NCI-H510A treated with DMSO at 0.1 percent for 48 hours (cell line): ENCODE data around the gene INPP1.
"Not testable (repeated sequence)": the region's sequence is repeated elsewhere in the genome, so short reads cannot be mapped to it uniquely, and the experiment has no call there.

ENCODE experiments used
- DNase-seq: peaks from one replicate; lab custom pipeline; 2025; lab: John Stamatoyannopoulos, UW

INPP1 gene

GRCh38 chr2:190343536-190344275, at the start of gene INPP1:
Gene INPP1, plus strand, starts transcription at chr2:190343589. Its CDS starts 16,514 bp downstream, at chr2:190360103.
- DNase-seq: no peak

GRCh38 chr2:190297880-190298279, 45.5 kb upstream of the INPP1 start:
- DNase-seq: not testable (repeated sequence)

- no peak for DNase-seq
These were observed 42.4 kb upstream of the INPP1 start for GRCh38 chr2:190301032-190301431.

- no peak for DNase-seq
These were observed 41.3 kb upstream of the INPP1 start for GRCh38 chr2:190302052-190302451.

- no peak for DNase-seq
These were observed 39.7 kb upstream of the INPP1 start for GRCh38 chr2:190303647-190304046.

- no peak for DNase-seq
These were observed 39.0 kb upstream of the INPP1 start for GRCh38 chr2:190304404-190304803.

- DNase-seq: no peak
These were observed 35.4 kb upstream of the INPP1 start for GRCh38 chr2:190308031-190308430.

GRCh38 chr2:190311893-190312634, 31.3 kb upstream of the INPP1 start:
- no peak for DNase-seq

GRCh38 chr2:190312635-190313025, 30.8 kb upstream of the INPP1 start:
- not testable (repeated sequence) for DNase-seq

- no peak for DNase-seq
These were observed 29.5 kb upstream of the INPP1 start for GRCh38 chr2:190313880-190314279.

GRCh38 chr2:190315273-190315672, 28.1 kb upstream of the INPP1 start:
- DNase-seq: peak; percentile 74

- no peak for DNase-seq
These were observed 24.9 kb upstream of the INPP1 start for GRCh38 chr2:190318514-190318913.

- DNase-seq: peak; percentile 41
These were observed 24.3 kb upstream of the INPP1 start for GRCh38 chr2:190318931-190319554.

- DNase-seq: peak; percentile 93
These were observed 23.6 kb upstream of the INPP1 start, which contains the start of gene HIBCH for GRCh38 chr2:190319555-190320498. Gene HIBCH, minus strand, starts transcription at chr2:190319826. Its CDS starts 76 bp downstream, at chr2:190319750.

GRCh38 chr2:190320696-190321095, 22.7 kb upstream of the INPP1 start:
- no peak for DNase-seq

GRCh38 chr2:190323406-190323805, 20.0 kb upstream of the INPP1 start:
- DNase-seq: no peak

- DNase-seq: no peak
These were observed 17.8 kb upstream of the INPP1 start for GRCh38 chr2:190325588-190325987.

GRCh38 chr2:190327867-190328572, 15.4 kb upstream of the INPP1 start:
- no peak for DNase-seq

- no peak for DNase-seq
These were observed 14.7 kb upstream of the INPP1 start for GRCh38 chr2:190328573-190329147.

- DNase-seq: no peak
These were observed 10.0 kb upstream of the INPP1 start for GRCh38 chr2:190333395-190333794.

GRCh38 chr2:190333928-190334327, 9.5 kb upstream of the INPP1 start:
- DNase-seq: no peak
